IMR-90 (cell line): Measurements from ENCODE around the gene PLEKHD1. TPM values are rescaled to one million over a fixed set of nuclear protein-coding genes. Genes with fewer than 3 reads are reported as not detected.

Source experiments
- ATAC-seq: fragments of 200-7000 bp; cut with Tn5 transposase; 2 replicates; pipeline ENCODE4 v1.9.1; 2020; ENCODE audit warnings: low read depth, mild to moderate bottlenecking, moderate library complexity
- BruUV-seq: library from RNA; stranded (reverse); fragments of 400-500 nt; replicated peaks from 2 replicates; lab custom pipeline; 2021; lab: Mats Ljungman, UMichigan
- CTCF ChIA-PET: fragments of 300-600 bp; formaldehyde crosslinking; extraction: SDS; loops from one replicate; lab custom pipeline; 2021; ENCODE audit warnings: antibody characterized with exemption; lab: Yijun Ruan, JAX
- POLR2A ChIA-PET: fragments of 300-600 bp; sonication (Branson Sonifier 250); formaldehyde crosslinking; loops from one replicate; lab custom pipeline; 2022; ENCODE audit warnings: antibody characterized with exemption; ENCODE audit not compliant: unreplicated experiment; lab: Charles Lee
- DNase-seq: peaks from one replicate; pipeline ENCODE4 v3.0.0; 2013
- H2AFZ ChIP-seq: replicated peaks from 2 replicates; pipeline ENCODE3; 2013; ENCODE audit warnings: low read length, mild to moderate bottlenecking; ENCODE audit not compliant: poor library complexity
- H2AK5ac ChIP-seq: 2 replicates; pipeline ENCODE4 v1.6.1; 2013; ENCODE audit warnings: low read depth, low read length, inconsistent platforms
- H2AK9ac ChIP-seq: replicated peaks from 2 replicates; pipeline ENCODE3; 2013; ENCODE audit warnings: mild to moderate bottlenecking, low read depth, low read length, moderate library complexity; ENCODE audit not compliant: poor library complexity
- H2BK120ac ChIP-seq: 2 replicates; pipeline ENCODE4 v1.6.1; 2013; ENCODE audit warnings: low read depth, low read length, inconsistent platforms
- H2BK15ac ChIP-seq: 3 replicates; pipeline ENCODE4 v1.6.1; 2013; ENCODE audit warnings: low read depth, low read length, inconsistent platforms
- H2BK20ac ChIP-seq: 2 replicates; pipeline ENCODE4 v1.6.1; 2013; ENCODE audit warnings: low read depth, mild to moderate bottlenecking, inconsistent platforms, low read length, moderate library complexity
- H2BK5ac ChIP-seq: 2 replicates; pipeline ENCODE4 v1.6.1; 2013; ENCODE audit warnings: mild to moderate bottlenecking, low read depth, low read length, inconsistent platforms; ENCODE audit not compliant: poor library complexity, severe bottlenecking
- H3K14ac ChIP-seq: replicated peaks from 2 replicates; pipeline ENCODE4 v1.6.1; 2013; ENCODE audit warnings: low read depth, low read length, inconsistent platforms
- H3K18ac ChIP-seq: 2 replicates; pipeline ENCODE4 v1.6.1; 2013; ENCODE audit warnings: low read depth, low read length, control low read depth
- H3K23ac ChIP-seq: 2 replicates; pipeline ENCODE4 v1.6.1; 2013; ENCODE audit warnings: low read depth, low read length, inconsistent platforms
- H3K27ac ChIP-seq: 2 replicates; pipeline ENCODE4 v1.5.1; 2013; ENCODE audit warnings: mild to moderate bottlenecking, control low read depth, low read length; ENCODE audit not compliant: insufficient read depth
- H3K27me3 ChIP-seq: 2 replicates; pipeline ENCODE4 v1.6.1; 2013; ENCODE audit warnings: low read length; ENCODE audit not compliant: control insufficient read depth, insufficient read depth
- H3K36me3 ChIP-seq: 2 replicates; pipeline ENCODE4 v1.6.1; 2013; ENCODE audit warnings: low read length, mixed read lengths; ENCODE audit not compliant: control insufficient read depth, insufficient read depth
- H3K4ac ChIP-seq: 2 replicates; pipeline ENCODE4 v1.6.1; 2013; ENCODE audit warnings: low read depth, low read length, inconsistent platforms
- H3K4me1 ChIP-seq: 2 replicates; pipeline ENCODE4 v1.6.1; 2013; ENCODE audit warnings: low read length, mixed read lengths; ENCODE audit not compliant: control insufficient read depth, insufficient read depth
- H3K4me2 ChIP-seq: 2 replicates; pipeline ENCODE4 v1.6.1; 2013; ENCODE audit warnings: low read depth, mild to moderate bottlenecking, control low read depth, low read length, moderate library complexity
- H3K4me3 ChIP-seq: 2 replicates; pipeline ENCODE4 v1.5.1; 2013; ENCODE audit warnings: low read depth, mild to moderate bottlenecking, control low read depth, low read length, moderate library complexity; ENCODE audit not compliant: insufficient read depth
- H3K56ac ChIP-seq: 2 replicates; pipeline ENCODE4 v1.6.1; 2013; ENCODE audit warnings: low read length, inconsistent platforms; ENCODE audit not compliant: insufficient read depth; ENCODE audit errors: extremely low read depth
- H3K79me1 ChIP-seq, 2 experiments: 2 replicates each; pipeline ENCODE4 v1.6.1; 2013; ENCODE audit warnings: low read length in 2 of 2, inconsistent platforms in 1 of 2, low read depth in 1 of 2
- H3K9ac ChIP-seq: 2 replicates; pipeline ENCODE4 v1.6.1; 2013; ENCODE audit warnings: low read depth, low read length, control low read depth
- H3K9me1 ChIP-seq: 2 replicates; pipeline ENCODE4 v1.6.1; 2013; ENCODE audit warnings: low read length, inconsistent platforms; ENCODE audit not compliant: insufficient read depth
- H3K9me3 ChIP-seq: 2 replicates; pipeline ENCODE4 v1.6.1; 2013; ENCODE audit warnings: low read length; ENCODE audit not compliant: control insufficient read depth, insufficient read depth
- H4K20me1 ChIP-seq: 2 replicates; pipeline ENCODE4 v1.6.1; 2013; ENCODE audit warnings: low read length, inconsistent platforms; ENCODE audit not compliant: insufficient read depth
- H4K5ac ChIP-seq: 2 replicates; pipeline ENCODE4 v1.6.1; 2013; ENCODE audit warnings: mild to moderate bottlenecking, low read depth, low read length, control low read depth
- H4K8ac ChIP-seq, 2 experiments: 2 replicates each; pipeline ENCODE4 v1.6.1; 2013; ENCODE audit warnings: low read depth in 2 of 2, low read length in 2 of 2, control low read depth in 1 of 2, inconsistent platforms in 1 of 2
- H4K91ac ChIP-seq: 2 replicates; pipeline ENCODE4 v1.6.1; 2013; ENCODE audit warnings: low read depth, low read length, inconsistent platforms; ENCODE audit not compliant: insufficient read depth
- FOS ChIP-seq: fragments of 150-350 bp; IDR thresholded peaks from 2 replicates; pipeline ENCODE4 v1.6.1; 2016; ENCODE audit warnings: low read depth, low read length
- MXI1 ChIP-seq: IDR thresholded peaks from 2 replicates; pipeline ENCODE4 v1.6.1; 2012; ENCODE audit warnings: low read depth, mild to moderate bottlenecking, low read length, moderate library complexity, borderline replicate concordance
- WGBS, 2 experiments: methylation state at CpG; one replicate each; pipeline versions ENCODE4 v1.1.5 to v1.1.7; 2013; ENCODE audit warnings: missing lambda C conversion rate in 2 of 2; ENCODE audit not compliant: insufficient read length in 1 of 2; ENCODE audit errors: extremely low coverage in 2 of 2; 5-methylcytosine and 5-hydroxymethylcytosine counted together
- dilution Hi-C: fragments of 300-500 bp; cut with HindIII; formaldehyde crosslinking; loops from one replicate; pipeline ENCODE4 v1.14.3; 2018; ENCODE audit warnings: low sequenced_read_pairs; ENCODE audit not compliant: unreplicated experiment
- in situ Hi-C: fragments of 300-500 bp; cut with MboI; formaldehyde crosslinking; loops from 3 replicates; pipeline ENCODE4 v1.14.3; 2019; ENCODE audit warnings: low sequenced_read_pairs, inconsistent platforms, mixed read lengths
- intact Hi-C: fragments of 100-400 bp; cut with micrococcal nuclease; formaldehyde crosslinking; loops from 2 replicates; pipeline ENCODE4 v1.10.0; 2022
- polyA plus RNA-seq, 3 experiments: library from polyadenylated mRNA; depleted of rRNA; stranded (reverse); fragments of >200 nt; gene quantifications; 2 replicates each; pipeline ENCODE4 v1.2.3, GENCODE V29; 2012; ENCODE audit warnings: low replicate concordance in 1 of 3
- total RNA-seq: library from RNA; depleted of rRNA; stranded (reverse); fragments of >200 nt; gene quantifications from 2 replicates; pipeline ENCODE4 v1.2.3, GENCODE V29; 2012

Gene PLEKHD1
- total and polyA plus RNA-seq, 2 of the 4 experiments (the other 2 are of a cell fraction), result under 0.01 TPM; not detected in 1

DNA sequence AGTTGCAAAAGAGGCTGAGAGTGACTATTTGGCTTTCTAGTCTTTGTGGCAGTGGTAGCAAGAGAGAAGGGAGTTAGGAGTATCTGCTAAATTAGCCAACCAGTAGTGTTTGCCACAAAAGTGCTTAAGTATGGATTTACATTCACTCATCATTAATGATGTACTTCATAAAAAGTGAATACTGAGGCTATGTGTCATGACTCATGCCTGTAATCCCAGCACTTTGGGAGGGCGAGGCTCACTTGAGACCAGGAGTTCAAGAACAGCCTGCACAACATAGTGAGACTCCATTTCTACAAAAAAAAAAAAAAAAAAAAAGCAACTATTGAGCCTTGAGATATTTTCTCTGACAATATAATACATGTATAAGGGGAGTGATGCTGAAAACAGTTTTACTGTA is 53.4 kb downstream of the PLEKHD1 start:
- dilution Hi-C loops (no loop called here), in situ Hi-C loops (no loop called here), intact Hi-C loops (no loop called here)
- Histone ChIP-seq H2BK15ac (no peak overlapping the region), H3K9ac (no peak overlapping the region), H3K9me1 (no peaks in the 10 kb centered on the region), H3K14ac (no peak overlapping the region), H4K8ac (no peak overlapping the region), H3K23ac (no peak overlapping the region), H3K9me3 (peaks cover 5% of the 10 kb centered on the region; the same call in 1 of the 2 replicates), H3K18ac (no peak overlapping the region), H3K4me3 (no peak overlapping the region), H4K20me1 (no peaks in the 10 kb centered on the region), H3K27ac (no peak overlapping the region), H2BK120ac (no peak overlapping the region), H3K4ac (no peak overlapping the region), H3K4me1 (no peaks in the 10 kb centered on the region), H2AK9ac (no peak overlapping the region), H3K36me3 (no peaks in the 10 kb centered on the region), H4K5ac (no peak overlapping the region), H2BK20ac (no peak overlapping the region), H2AFZ (no peak overlapping the region), H3K79me1 (no peaks in the 10 kb centered on the region), H4K91ac (no peak overlapping the region), H2AK5ac (no peak overlapping the region), H3K27me3 (peaks cover 25% of the 10 kb centered on the region), H2BK5ac (no peak overlapping the region), H3K4me2 (no peak overlapping the region), H3K56ac (no peak overlapping the region)
- DNase-seq (no peak), ATAC-seq (no peak)
- TF ChIP-seq MXI1, result no peak
- no peak for TF ChIP-seq FOS
- no CpG with 5 or more reads among the region's 1 CpG for WGBS, 2 experiments
- no TSS peak for BruUV-seq
- CTCF ChIA-PET, result no interaction called here
- POLR2A ChIA-PET, result no interaction called here
